Activated CD8-positive, alpha-beta memory T cell treated with anti-CD3 and anti-CD28 coated beads, Interleukin-2, amount 50 U/mL, for 4 hours (primary cell): ENCODE measurements around the gene YPEL3.
"Not testable (repeated sequence)": the region's sequence is repeated elsewhere in the genome, so short reads cannot be mapped to it uniquely, and the experiment has no call there.

Experiments
- DNase-seq: peaks from one replicate; pipeline ENCODE4 v3.0.0-alpha.2; 2020

YPEL3 gene

GRCh38 chr16:30096105-30096861 is at the start of gene YPEL3:
TSS of gene YPEL3 (minus strand) at chr16:30096213. CDS start at chr16:30095482, 731 bp downstream.
- peak; percentile 85 for DNase-seq

- DNase-seq = no peak
These were observed 49.6 kb upstream of the YPEL3 start for GRCh38 chr16:30145657-30146056.

GRCh38 chr16:30144917-30145316 is 48.9 kb upstream of the YPEL3 start:
- no peak for DNase-seq

GRCh38 chr16:30144017-30144416 is 48.0 kb upstream of the YPEL3 start:
- no peak for DNase-seq

- no peak for DNase-seq
These were observed 47.3 kb upstream of the YPEL3 start for GRCh38 chr16:30143347-30143702.

GRCh38 chr16:30142672-30143346 is 46.8 kb upstream of the YPEL3 start:
- DNase-seq = peak; percentile 25

- no peak for DNase-seq
These were observed 45.7 kb upstream of the YPEL3 start for GRCh38 chr16:30141750-30142149.

GRCh38 chr16:30139583-30140481 is 43.8 kb upstream of the YPEL3 start:
- no peak for DNase-seq

- no peak for DNase-seq
These were observed 41.9 kb upstream of the YPEL3 start for GRCh38 chr16:30137897-30138296.

- no peak for DNase-seq
These were observed 41.1 kb upstream of the YPEL3 start for GRCh38 chr16:30136971-30137605.

- DNase-seq = no peak
These were observed 36.6 kb upstream of the YPEL3 start for GRCh38 chr16:30132591-30132990.

GRCh38 chr16:30131869-30132475 is 36.0 kb upstream of the YPEL3 start:
- no peak for DNase-seq

- DNase-seq = no peak
These were observed 32.0 kb upstream of the YPEL3 start for GRCh38 chr16:30127993-30128392.

- not testable (repeated sequence) for DNase-seq
These were observed 29.7 kb upstream of the YPEL3 start for GRCh38 chr16:30125690-30126089.

GRCh38 chr16:30124985-30125379 is 29.0 kb upstream of the YPEL3 start:
- DNase-seq = no peak

GRCh38 chr16:30122604-30123160 is 26.7 kb upstream of the YPEL3 start:
- DNase-seq = no peak

GRCh38 chr16:30121741-30122571 is 25.9 kb upstream of the YPEL3 start:
- DNase-seq = no peak

- DNase-seq = no peak
These were observed 24.5 kb upstream of the YPEL3 start for GRCh38 chr16:30120340-30121105.

- no peak for DNase-seq
These were observed 23.4 kb upstream of the YPEL3 start for GRCh38 chr16:30119428-30119827.

GRCh38 chr16:30117768-30118167 is 21.8 kb upstream of the YPEL3 start:
- no peak for DNase-seq
